Prostate gland (tissue), 2 donors: ENCODE measurements around the gene LRIT1. TPM values are rescaled to one million over a fixed set of nuclear protein-coding genes. Genes with fewer than 3 reads are reported as not detected.

Experiments used
- DNase-seq: peaks from one replicate; pipeline ENCODE4 v3.0.0-alpha.2; 2019; ENCODE audit warnings: low spot score
- H3K27ac ChIP-seq, 2 donors: fragments of 200-600 bp; sonication (generic); 2 replicates each; pipeline ENCODE4 v1.5.1; 2017 to 2019
- H3K27me3 ChIP-seq: fragments of 200-600 bp; sonication (generic); replicated peaks from 2 replicates; pipeline ENCODE4 v1.5.1; 2019; ENCODE audit not compliant: insufficient read depth
- H3K36me3 ChIP-seq, 2 donors: fragments of 200-600 bp; sonication (generic); 1 replicate in 1 of 2; 2 replicates in 1 of 2; pipeline versions ENCODE4 v1.5.1 to v1.8.1; 2017 to 2019
- H3K4me1 ChIP-seq: fragments of 200-600 bp; sonication (generic); replicated peaks from 2 replicates; pipeline ENCODE4 v1.5.1; 2019
- H3K4me3 ChIP-seq, 2 donors: fragments of 200-600 bp; sonication (generic); 2 replicates each; pipeline ENCODE4 v1.5.1; 2017 to 2019
- H3K9me3 ChIP-seq: fragments of 200-600 bp; sonication (generic); 2 replicates; pipeline ENCODE4 v1.5.1; 2017
- CTCF ChIP-seq, 4 experiments: fragments of 200-600 bp in 2 of 4; fragments of 450-650 bp in 2 of 4; sonication (generic) in 2 of 4; IDR thresholded peaks; 1 replicate in 3 of 4; 2 replicates in 1 of 4; pipeline ENCODE4 v1.5.1; 2016 to 2019; ENCODE audit warnings: antibody characterized with exemption in 4 of 4, mild to moderate bottlenecking in 2 of 4, moderate library complexity in 2 of 4
- POLR2A ChIP-seq: fragments of 450-650 bp; IDR thresholded peaks from one replicate; pipeline ENCODE4 v1.6.1; 2016; ENCODE audit warnings: antibody characterized with exemption, mild to moderate bottlenecking
- POLR2AphosphoS5 ChIP-seq: sonication (generic); formaldehyde crosslinking; IDR thresholded peaks from one replicate; pipeline ENCODE4 v1.6.1; 2017; ENCODE audit warnings: antibody characterized with exemption
- WGBS: methylation state at CpG from one replicate; pipeline ENCODE4 v1.1.5; 2018; 5-methylcytosine and 5-hydroxymethylcytosine counted together
- intact Hi-C: fragments of 100-400 bp; cut with DNase I; formaldehyde crosslinking; loops from one replicate; pipeline ENCODE4 v1.14.2; 2022
- total RNA-seq, 2 donors: library from RNA; depleted of rRNA; stranded (reverse); fragments of >200 nt; gene quantifications; one replicate each; pipeline ENCODE4 v1.1.0, GENCODE V29; 2016

LRIT1 gene
- total RNA-seq, 2 donors from 2014 or later, result 1.1 TPM; not detected in 1

- no peaks in the 10 kb centered on the region for H3K4me1 ChIP-seq
- TF ChIP-seq CTCF (IDR thresholded peaks at IDR 0.05) (no peak), POLR2AphosphoS5 (no peak), POLR2A (no peak)
- no peak overlapping the region for H3K27ac ChIP-seq
- H3K4me3 ChIP-seq, result no peak overlapping the region
- WGBS, result 75% methylated on average over 5 of the region's 5 CpGs
- DNase-seq, result no peak
- no peaks in the 10 kb centered on the region for H3K9me3 ChIP-seq
- H3K27me3 ChIP-seq, result no peaks in the 10 kb centered on the region
- intact Hi-C loops, result no loop called here
- no peaks in the 10 kb centered on the region for H3K36me3 ChIP-seq
Observed at GRCh38 chr10:84212014-84212413, 29.3 kb downstream of the LRIT1 start.

- intact Hi-C loops, result no loop called here
- Histone ChIP-seq H3K4me3 (no peak overlapping the region), H3K27me3 (no peaks in the 10 kb centered on the region), H3K4me1 (no peaks in the 10 kb centered on the region), H3K36me3 (no peaks in the 10 kb centered on the region), H3K9me3 (no peaks in the 10 kb centered on the region), H3K27ac (no peak overlapping the region)
- TF ChIP-seq POLR2AphosphoS5, result no peak
- no peak for TF ChIP-seq POLR2A
- TF ChIP-seq CTCF (IDR thresholded peaks at IDR 0.05), result no peak
- 71% methylated on average over 2 of the region's 2 CpGs for WGBS
- no peak for DNase-seq
Observed at GRCh38 chr10:84211566-84211965, 29.8 kb downstream of the LRIT1 start.

GRCh38 chr10:84208023-84208422 is 33.3 kb downstream of the LRIT1 start:
- Histone ChIP-seq H3K36me3 (no peaks in the 10 kb centered on the region), H3K4me3 (no peak overlapping the region), H3K27me3 (no peaks in the 10 kb centered on the region), H3K4me1 (no peaks in the 10 kb centered on the region), H3K27ac (no peak overlapping the region), H3K9me3 (no peaks in the 10 kb centered on the region)
- WGBS, result 82% methylated on average over 10 of the region's 10 CpGs
- no peak for DNase-seq
- intact Hi-C loops, result no loop called here
- TF ChIP-seq POLR2A, result no peak
- no peak for TF ChIP-seq CTCF (IDR thresholded peaks at IDR 0.05)
- no peak for TF ChIP-seq POLR2AphosphoS5

- no peaks in the 10 kb centered on the region for H3K9me3 ChIP-seq
- intact Hi-C loops, result no loop called here
- no peak overlapping the region for H3K27ac ChIP-seq
- no peaks in the 10 kb centered on the region for H3K4me1 ChIP-seq
- H3K36me3 ChIP-seq, result no peaks in the 10 kb centered on the region
- TF ChIP-seq POLR2AphosphoS5, result no peak
- no peak for TF ChIP-seq POLR2A
- TF ChIP-seq CTCF (IDR thresholded peaks at IDR 0.05), result no peak
- no peak overlapping the region for H3K4me3 ChIP-seq
- H3K27me3 ChIP-seq, result no peaks in the 10 kb centered on the region
- 73% methylated on average over 6 of the region's 6 CpGs for WGBS
- no peak for DNase-seq
Observed at GRCh38 chr10:84205853-84206525, 35.4 kb downstream of the LRIT1 start.

- H3K27ac ChIP-seq, result no peak overlapping the region
- no peak overlapping the region for H3K4me3 ChIP-seq
- H3K4me1 ChIP-seq, result no peaks in the 10 kb centered on the region
- WGBS, result 35% methylated on average over 8 of the region's 8 CpGs
- no peaks in the 10 kb centered on the region for H3K27me3 ChIP-seq
- intact Hi-C loops, result no loop called here
- TF ChIP-seq POLR2AphosphoS5 (no peak), POLR2A (no peak), CTCF (IDR thresholded peaks at IDR 0.05) (peak; percentile 7 to 83 (median 56))
- H3K9me3 ChIP-seq, result no peaks in the 10 kb centered on the region
- peak; percentile 34 for DNase-seq
- no peaks in the 10 kb centered on the region for H3K36me3 ChIP-seq
Observed at GRCh38 chr10:84205049-84205852, 36.1 kb downstream of the LRIT1 start.
